Neural cell (in vitro differentiated cells): ENCODE measurements around the gene PALD1.

ENCODE experiments used
- POLR2AphosphoS5 ChIP-seq: IDR thresholded peaks from 2 replicates; pipeline ENCODE4 v1.6.1; 2012
- TF ChIP-seq, protein P1 (sequence below): fragments of 450-650 bp; IDR thresholded peaks from 2 replicates; pipeline ENCODE4 v1.5.1; 2014; ENCODE audit warnings: antibody characterized with exemption, mild to moderate bottlenecking, moderate library complexity; ENCODE audit not compliant: poor library complexity, severe bottlenecking
- TF ChIP-seq, protein P2 (sequence below): IDR thresholded peaks from 2 replicates; pipeline ENCODE4 v1.6.1; 2012; ENCODE audit warnings: borderline replicate concordance

DNA sequence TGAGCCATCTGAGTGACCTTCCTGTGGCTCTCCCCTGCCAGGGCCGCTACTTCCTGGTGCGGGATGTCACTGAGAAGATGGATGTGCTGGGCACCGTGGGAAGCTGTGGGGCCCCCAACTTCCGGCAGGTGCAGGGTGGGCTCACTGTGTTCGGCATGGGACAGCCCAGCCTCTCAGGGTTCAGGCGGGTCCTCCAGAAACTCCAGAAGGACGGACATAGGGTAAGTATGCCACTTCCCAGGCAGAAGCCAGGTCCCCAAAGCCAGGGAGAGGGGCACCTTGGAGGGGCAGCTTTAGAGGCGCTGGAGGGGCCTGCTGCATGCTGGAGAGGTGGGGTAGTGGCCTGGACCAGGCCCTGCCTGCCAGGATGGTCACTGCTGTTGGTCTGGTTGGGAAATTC is 51.3 kb downstream of the PALD1 start:
- TF ChIP-seq, protein P1, sequence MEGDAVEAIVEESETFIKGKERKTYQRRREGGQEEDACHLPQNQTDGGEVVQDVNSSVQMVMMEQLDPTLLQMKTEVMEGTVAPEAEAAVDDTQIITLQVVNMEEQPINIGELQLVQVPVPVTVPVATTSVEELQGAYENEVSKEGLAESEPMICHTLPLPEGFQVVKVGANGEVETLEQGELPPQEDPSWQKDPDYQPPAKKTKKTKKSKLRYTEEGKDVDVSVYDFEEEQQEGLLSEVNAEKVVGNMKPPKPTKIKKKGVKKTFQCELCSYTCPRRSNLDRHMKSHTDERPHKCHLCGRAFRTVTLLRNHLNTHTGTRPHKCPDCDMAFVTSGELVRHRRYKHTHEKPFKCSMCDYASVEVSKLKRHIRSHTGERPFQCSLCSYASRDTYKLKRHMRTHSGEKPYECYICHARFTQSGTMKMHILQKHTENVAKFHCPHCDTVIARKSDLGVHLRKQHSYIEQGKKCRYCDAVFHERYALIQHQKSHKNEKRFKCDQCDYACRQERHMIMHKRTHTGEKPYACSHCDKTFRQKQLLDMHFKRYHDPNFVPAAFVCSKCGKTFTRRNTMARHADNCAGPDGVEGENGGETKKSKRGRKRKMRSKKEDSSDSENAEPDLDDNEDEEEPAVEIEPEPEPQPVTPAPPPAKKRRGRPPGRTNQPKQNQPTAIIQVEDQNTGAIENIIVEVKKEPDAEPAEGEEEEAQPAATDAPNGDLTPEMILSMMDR, result no peak
- TF ChIP-seq, protein P2, sequence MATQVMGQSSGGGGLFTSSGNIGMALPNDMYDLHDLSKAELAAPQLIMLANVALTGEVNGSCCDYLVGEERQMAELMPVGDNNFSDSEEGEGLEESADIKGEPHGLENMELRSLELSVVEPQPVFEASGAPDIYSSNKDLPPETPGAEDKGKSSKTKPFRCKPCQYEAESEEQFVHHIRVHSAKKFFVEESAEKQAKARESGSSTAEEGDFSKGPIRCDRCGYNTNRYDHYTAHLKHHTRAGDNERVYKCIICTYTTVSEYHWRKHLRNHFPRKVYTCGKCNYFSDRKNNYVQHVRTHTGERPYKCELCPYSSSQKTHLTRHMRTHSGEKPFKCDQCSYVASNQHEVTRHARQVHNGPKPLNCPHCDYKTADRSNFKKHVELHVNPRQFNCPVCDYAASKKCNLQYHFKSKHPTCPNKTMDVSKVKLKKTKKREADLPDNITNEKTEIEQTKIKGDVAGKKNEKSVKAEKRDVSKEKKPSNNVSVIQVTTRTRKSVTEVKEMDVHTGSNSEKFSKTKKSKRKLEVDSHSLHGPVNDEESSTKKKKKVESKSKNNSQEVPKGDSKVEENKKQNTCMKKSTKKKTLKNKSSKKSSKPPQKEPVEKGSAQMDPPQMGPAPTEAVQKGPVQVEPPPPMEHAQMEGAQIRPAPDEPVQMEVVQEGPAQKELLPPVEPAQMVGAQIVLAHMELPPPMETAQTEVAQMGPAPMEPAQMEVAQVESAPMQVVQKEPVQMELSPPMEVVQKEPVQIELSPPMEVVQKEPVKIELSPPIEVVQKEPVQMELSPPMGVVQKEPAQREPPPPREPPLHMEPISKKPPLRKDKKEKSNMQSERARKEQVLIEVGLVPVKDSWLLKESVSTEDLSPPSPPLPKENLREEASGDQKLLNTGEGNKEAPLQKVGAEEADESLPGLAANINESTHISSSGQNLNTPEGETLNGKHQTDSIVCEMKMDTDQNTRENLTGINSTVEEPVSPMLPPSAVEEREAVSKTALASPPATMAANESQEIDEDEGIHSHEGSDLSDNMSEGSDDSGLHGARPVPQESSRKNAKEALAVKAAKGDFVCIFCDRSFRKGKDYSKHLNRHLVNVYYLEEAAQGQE, result no peak
- no peak for TF ChIP-seq POLR2AphosphoS5
